Endothelial cell of umbilical vein (primary cell): Measurements from ENCODE around the gene DIP2A. TPM values are rescaled to one million over a fixed set of nuclear protein-coding genes. Genes with fewer than 3 reads are reported as not detected.

ENCODE experiments used
- BruUV-seq: library from RNA; stranded (reverse); fragments of 400-500 nt; replicated peaks from 2 replicates; lab custom pipeline; 2021; lab: Mats Ljungman, UMichigan
- CTCF ChIA-PET: fragments of 300-600, 350-600 bp; sonication (Branson Sonifier 250); formaldehyde crosslinking; loops from one replicate; lab custom pipeline; 2021; ENCODE audit warnings: antibody characterized with exemption, inconsistent platforms; lab: Charles Lee
- POLR2A ChIA-PET: fragments of 300-600, 350-600 bp; sonication (Branson Sonifier 250); formaldehyde crosslinking; loops from one replicate; lab custom pipeline; 2021; ENCODE audit warnings: antibody characterized with exemption, inconsistent platforms; lab: Charles Lee
- DNase-seq: peaks from one replicate; pipeline ENCODE4 v3.0.0-alpha.2; 2011; ENCODE audit warnings: low read depth, low spot score
- FAIRE-seq: peaks from 2 replicates; lab custom pipeline; 2011; peaks lifted over from hg19 to GRCh38; lab: Jason Lieb, UNC
- H2AFZ ChIP-seq: 2 replicates; pipeline ENCODE4 v1.6.0; 2012; ENCODE audit warnings: low read depth, low read length, control low read depth, inconsistent platforms
- H3K27ac ChIP-seq: 2 replicates; pipeline ENCODE4 v1.5.1; 2011; ENCODE audit warnings: low read depth, mild to moderate bottlenecking, control low read depth, low read length, moderate library complexity; ENCODE audit not compliant: insufficient read depth
- H3K27me3 ChIP-seq, 2 experiments: 2 replicates each; pipeline versions ENCODE4 v1.6.0 to v1.6.1; 2011; ENCODE audit warnings: low read length in 2 of 2, mixed read lengths in 1 of 2; ENCODE audit not compliant: control insufficient read depth in 2 of 2, insufficient read depth in 2 of 2
- H3K36me3 ChIP-seq, 2 experiments: 2 replicates in 1 of 2; 3 replicates in 1 of 2; pipeline ENCODE4 v1.5.1; 2011; ENCODE audit warnings: low read length in 2 of 2, mild to moderate bottlenecking in 1 of 2, moderate library complexity in 1 of 2; ENCODE audit not compliant: control insufficient read depth in 2 of 2, insufficient read depth in 2 of 2; ENCODE audit errors: extremely low read depth in 1 of 2
- H3K4me1 ChIP-seq: 3 replicates; pipeline ENCODE4 v1.5.1; 2011; ENCODE audit warnings: mild to moderate bottlenecking, low read length; ENCODE audit not compliant: control insufficient read depth, insufficient read depth; ENCODE audit errors: extremely low read depth
- H3K4me2 ChIP-seq: 2 replicates; pipeline ENCODE4 v1.6.1; 2011; ENCODE audit warnings: low read length, control low read depth, mixed read lengths; ENCODE audit not compliant: insufficient read depth
- H3K4me3 ChIP-seq, 3 experiments: fragments of 200-600 bp in 1 of 3; sonication (generic), shearing (Covaris generic) in 1 of 3; replicated peaks in 1 of 3; 2 replicates each; pipeline ENCODE4 v1.5.1; 2011 to 2016; ENCODE audit warnings: control low read depth in 3 of 3, low read length in 3 of 3, mild to moderate bottlenecking in 2 of 3, inconsistent platforms in 1 of 3, low read depth in 1 of 3, moderate library complexity in 1 of 3; ENCODE audit not compliant: insufficient read depth in 1 of 3
- H3K79me2 ChIP-seq: 2 replicates; pipeline ENCODE4 v1.6.0; 2012; ENCODE audit warnings: low read length, inconsistent platforms; ENCODE audit not compliant: control insufficient read depth, insufficient read depth
- H3K9ac ChIP-seq: replicated peaks from 2 replicates; pipeline ENCODE3; 2011; ENCODE audit warnings: low read length, control low read depth; ENCODE audit not compliant: insufficient read depth; ENCODE audit errors: extremely low read depth
- H3K9me1 ChIP-seq: replicated peaks from 3 replicates; pipeline ENCODE4 v1.6.0; 2011; ENCODE audit warnings: mild to moderate bottlenecking, low read length; ENCODE audit not compliant: control insufficient read depth, insufficient read depth; ENCODE audit errors: extremely low read depth
- H3K9me3 ChIP-seq: replicated peaks from 2 replicates; pipeline ENCODE4 v1.5.1; 2012; ENCODE audit warnings: low read length, inconsistent platforms; ENCODE audit not compliant: control insufficient read depth, insufficient read depth
- H4K20me1 ChIP-seq: replicated peaks from 2 replicates; pipeline ENCODE3; 2011; ENCODE audit warnings: mild to moderate bottlenecking, low read length; ENCODE audit not compliant: control insufficient read depth, insufficient read depth; ENCODE audit errors: extremely low read depth
- EZH2 ChIP-seq: IDR thresholded peaks from 2 replicates; pipeline ENCODE4 v1.6.1; 2012; ENCODE audit warnings: borderline replicate concordance, low read depth, mild to moderate bottlenecking, moderate library complexity, low read length, inconsistent platforms; ENCODE audit not compliant: severe bottlenecking
- FOS ChIP-seq: IDR thresholded peaks from 2 replicates; pipeline ENCODE4 v1.6.1; 2011; ENCODE audit warnings: mild to moderate bottlenecking, low read length, moderate library complexity, borderline replicate concordance; ENCODE audit not compliant: insufficient read depth
- GATA2 ChIP-seq: IDR thresholded peaks from 2 replicates; pipeline ENCODE4 v1.7.0; 2011; ENCODE audit warnings: low read depth, mild to moderate bottlenecking, moderate library complexity, mixed read lengths, low read length; ENCODE audit not compliant: insufficient read length, insufficient read depth
- JUN ChIP-seq: IDR thresholded peaks from 2 replicates; pipeline ENCODE4 v1.6.1; 2011; ENCODE audit warnings: borderline replicate concordance, low read depth; ENCODE audit not compliant: insufficient read length, insufficient read depth
- MAX ChIP-seq: IDR thresholded peaks from 2 replicates; pipeline ENCODE4 v1.6.1; 2011; ENCODE audit not compliant: insufficient read depth, insufficient read length
- MYC ChIP-seq: IDR thresholded peaks from one replicate; pipeline ENCODE4 v1.6.1; 2011; ENCODE audit warnings: mild to moderate bottlenecking, low read depth, low read length
- POLR2A ChIP-seq: IDR thresholded peaks from 2 replicates; pipeline ENCODE4 v1.6.1; 2012; ENCODE audit warnings: low read depth, mild to moderate bottlenecking, control low read depth, low read length
- POLR2AphosphoS5 ChIP-seq: IDR thresholded peaks from 2 replicates; pipeline ENCODE4 v1.6.1; 2012; ENCODE audit warnings: low read depth, mild to moderate bottlenecking, control low read depth, low read length, moderate library complexity; ENCODE audit not compliant: insufficient read depth
- dilution Hi-C: fragments of 300-500 bp; cut with MboI; formaldehyde crosslinking; loops from one replicate; pipeline ENCODE4 v1.15.0; 2019; ENCODE audit warnings: low sequenced_read_pairs; ENCODE audit not compliant: extremely low pct_ligation_motif_present
- intact Hi-C: fragments of 100-400 bp; cut with micrococcal nuclease; formaldehyde crosslinking; loops from one replicate; pipeline ENCODE4 v1.10.0; 2022
- polyA plus RNA-seq, 4 experiments: library from polyadenylated mRNA; depleted of rRNA in 3 of 4; stranded (reverse) in 3 of 4; unstranded in 1 of 4; fragments of >200 nt; gene quantifications; 2 replicates each; pipeline versions ENCODE4 v1.2.1 to v1.2.3, GENCODE V29; 2011 to 2012; ENCODE audit warnings: missing spikeins in 1 of 4
- total RNA-seq: library from RNA; stranded (reverse); gene quantifications from 2 replicates; pipeline ENCODE4 v1.2.3, GENCODE V29; 2021
- TF ChIP-seq, protein P1 (sequence below), 2 donors: IDR thresholded peaks; 1 replicate in 1 of 2; 2 replicates in 1 of 2; pipeline ENCODE4 v1.5.1; 2011; ENCODE audit warnings: low read length in 2 of 2, mild to moderate bottlenecking in 2 of 2, moderate library complexity in 2 of 2, control low read depth in 1 of 2, inconsistent platforms in 1 of 2, low read depth in 1 of 2; ENCODE audit not compliant: insufficient read depth in 1 of 2; ENCODE audit errors: extremely low read depth in 1 of 2

The DIP2A gene
- total and polyA plus RNA-seq, 2 donors (not counting 3 experiments of a cell fraction or from before 2014, with no cell fraction given): 34.5 to 62.1 TPM

GRCh38 chr21:46608672-46609111 is 150.0 kb downstream of the DIP2A start:
- H3K79me2 ChIP-seq: no peaks in the 10 kb centered on the region
- no peaks in the 10 kb centered on the region for H3K9me1 ChIP-seq
- POLR2A ChIA-PET: no interaction called here
- DNase-seq (no peak), FAIRE-seq (no peak)
- H4K20me1 ChIP-seq: no peaks in the 10 kb centered on the region
- no peak overlapping the region for H3K4me2 ChIP-seq
- CTCF ChIA-PET: interaction anchor here (0.7 to 1.1 kb wide), 2 partner anchors 12 kb away, joined by 3 to 4 read pairs; no protein-coding TSS in a partner anchor
- no peak overlapping the region for H3K9ac ChIP-seq
- no peak overlapping the region for H3K4me3 ChIP-seq
- dilution Hi-C loops: no loop called here
- no TSS peak for BruUV-seq
- H3K9me3 ChIP-seq: no peaks in the 10 kb centered on the region
- H3K27ac ChIP-seq: no peak overlapping the region
- TF ChIP-seq EZH2 (no peak), MYC (no peak)
- H2AFZ ChIP-seq: no peak overlapping the region
- peaks cover 17 to 18% of the 10 kb centered on the region in 2 experiments for H3K27me3 ChIP-seq
- no peaks in the 10 kb centered on the region for H3K4me1 ChIP-seq
- intact Hi-C loops: no loop called here
- no peaks in the 10 kb centered on the region for H3K36me3 ChIP-seq

GRCh38 chr21:46610018-46610701 is 151.5 kb downstream of the DIP2A start:
- Histone ChIP-seq H3K4me2 (no peak overlapping the region), H3K9me3 (no peaks in the 10 kb centered on the region), H4K20me1 (no peaks in the 10 kb centered on the region), H3K27me3 (peaks cover 15 to 17% of the 10 kb centered on the region in 2 experiments), H3K27ac (no peak overlapping the region), H3K9ac (no peak overlapping the region), H2AFZ (no peak overlapping the region), H3K79me2 (no peaks in the 10 kb centered on the region), H3K4me3 (no peak overlapping the region), H3K4me1 (no peaks in the 10 kb centered on the region), H3K9me1 (no peaks in the 10 kb centered on the region), H3K36me3 (no peaks in the 10 kb centered on the region)
- FAIRE-seq: no peak
- ChIA-PET CTCF (no interaction called here), POLR2A (no interaction called here)
- dilution Hi-C loops: no loop called here
- intact Hi-C loops: no loop called here
- TF ChIP-seq GATA2: no peak
- no peak for TF ChIP-seq POLR2AphosphoS5
- no peak for TF ChIP-seq JUN
- no peak for TF ChIP-seq FOS
- TF ChIP-seq, protein P1, sequence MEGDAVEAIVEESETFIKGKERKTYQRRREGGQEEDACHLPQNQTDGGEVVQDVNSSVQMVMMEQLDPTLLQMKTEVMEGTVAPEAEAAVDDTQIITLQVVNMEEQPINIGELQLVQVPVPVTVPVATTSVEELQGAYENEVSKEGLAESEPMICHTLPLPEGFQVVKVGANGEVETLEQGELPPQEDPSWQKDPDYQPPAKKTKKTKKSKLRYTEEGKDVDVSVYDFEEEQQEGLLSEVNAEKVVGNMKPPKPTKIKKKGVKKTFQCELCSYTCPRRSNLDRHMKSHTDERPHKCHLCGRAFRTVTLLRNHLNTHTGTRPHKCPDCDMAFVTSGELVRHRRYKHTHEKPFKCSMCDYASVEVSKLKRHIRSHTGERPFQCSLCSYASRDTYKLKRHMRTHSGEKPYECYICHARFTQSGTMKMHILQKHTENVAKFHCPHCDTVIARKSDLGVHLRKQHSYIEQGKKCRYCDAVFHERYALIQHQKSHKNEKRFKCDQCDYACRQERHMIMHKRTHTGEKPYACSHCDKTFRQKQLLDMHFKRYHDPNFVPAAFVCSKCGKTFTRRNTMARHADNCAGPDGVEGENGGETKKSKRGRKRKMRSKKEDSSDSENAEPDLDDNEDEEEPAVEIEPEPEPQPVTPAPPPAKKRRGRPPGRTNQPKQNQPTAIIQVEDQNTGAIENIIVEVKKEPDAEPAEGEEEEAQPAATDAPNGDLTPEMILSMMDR (IDR thresholded peaks at IDR 0.05; ENCODE audit: extremely low read depth in 1 of 2, insufficient read depth in 1 of 2, low read depth in 1 of 2, low read length in 2 of 2): no peak
- TF ChIP-seq EZH2: no peak
- TF ChIP-seq POLR2A: no peak
- no peak for TF ChIP-seq MYC
- no peak for TF ChIP-seq MAX
- BruUV-seq: no TSS peak
- no peak for DNase-seq
